Measurements from ENCODE around the gene APOL6.

APOL6 gene

GRCh38 chr22:35649636-35650250 lies 1.5 kb downstream of the APOL6 start:
- DNase-seq (ENCODE audit: low read depth) = no peak
- no peak for TF ChIP-seq CTCF (IDR thresholded peaks at IDR 0.05; ENCODE audit: low read depth, low read length, missing control alignments)
- H3K4me3 ChIP-seq (ENCODE audit: low read depth, low read length) = peak overlapping the region; percentile 79

- H3K4me3 ChIP-seq (ENCODE audit: low read depth, low read length) = no peak overlapping the region
- DNase-seq (ENCODE audit: low read depth) = no peak
- no peak for TF ChIP-seq CTCF (IDR thresholded peaks at IDR 0.05; ENCODE audit: low read depth, low read length, missing control alignments)
Observed at GRCh38 chr22:35651085-35651484, 2.8 kb downstream of the APOL6 start.

GRCh38 chr22:35653824-35654223 lies 5.6 kb downstream of the APOL6 start:
- DNase-seq (ENCODE audit: low read depth) = no peak
- H3K4me3 ChIP-seq (ENCODE audit: low read depth, low read length) = no peak overlapping the region
- no peak for TF ChIP-seq CTCF (IDR thresholded peaks at IDR 0.05; ENCODE audit: low read depth, low read length, missing control alignments)

DNA sequence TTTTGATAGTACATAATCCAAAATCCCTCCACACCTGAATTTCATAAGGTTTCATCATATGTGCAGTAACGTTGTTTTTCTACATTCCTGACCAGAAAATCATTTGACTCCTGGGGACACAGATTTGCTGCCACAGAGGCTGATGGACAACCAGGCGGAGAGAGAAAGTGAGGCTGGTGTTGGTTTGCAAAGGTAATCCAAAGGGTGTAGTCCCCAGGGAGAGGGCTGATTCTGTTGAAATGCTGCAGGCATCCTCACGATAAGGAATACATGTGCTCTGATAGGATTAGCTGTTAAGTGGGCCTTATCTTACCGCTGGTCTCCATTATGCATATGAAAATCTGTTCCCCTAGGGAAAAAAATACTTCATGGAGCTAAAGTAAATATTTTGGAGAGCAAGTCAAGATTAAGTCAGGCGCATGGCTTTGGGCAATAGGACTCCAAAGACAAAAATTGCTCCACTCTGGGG lies 8.1 kb downstream of the APOL6 start:
- H3K4me3 ChIP-seq (ENCODE audit: low read depth, low read length) = no peak overlapping the region
- no peak for TF ChIP-seq CTCF (IDR thresholded peaks at IDR 0.05; ENCODE audit: low read depth, low read length, missing control alignments)
- no peak for DNase-seq (ENCODE audit: low read depth)

GRCh38 chr22:35657571-35658312 lies 9.5 kb downstream of the APOL6 start:
- no peak overlapping the region for H3K4me3 ChIP-seq (ENCODE audit: low read depth, low read length)
- no peak for TF ChIP-seq CTCF (IDR thresholded peaks at IDR 0.05; ENCODE audit: low read depth, low read length, missing control alignments)
- no peak for DNase-seq (ENCODE audit: low read depth)

DNA sequence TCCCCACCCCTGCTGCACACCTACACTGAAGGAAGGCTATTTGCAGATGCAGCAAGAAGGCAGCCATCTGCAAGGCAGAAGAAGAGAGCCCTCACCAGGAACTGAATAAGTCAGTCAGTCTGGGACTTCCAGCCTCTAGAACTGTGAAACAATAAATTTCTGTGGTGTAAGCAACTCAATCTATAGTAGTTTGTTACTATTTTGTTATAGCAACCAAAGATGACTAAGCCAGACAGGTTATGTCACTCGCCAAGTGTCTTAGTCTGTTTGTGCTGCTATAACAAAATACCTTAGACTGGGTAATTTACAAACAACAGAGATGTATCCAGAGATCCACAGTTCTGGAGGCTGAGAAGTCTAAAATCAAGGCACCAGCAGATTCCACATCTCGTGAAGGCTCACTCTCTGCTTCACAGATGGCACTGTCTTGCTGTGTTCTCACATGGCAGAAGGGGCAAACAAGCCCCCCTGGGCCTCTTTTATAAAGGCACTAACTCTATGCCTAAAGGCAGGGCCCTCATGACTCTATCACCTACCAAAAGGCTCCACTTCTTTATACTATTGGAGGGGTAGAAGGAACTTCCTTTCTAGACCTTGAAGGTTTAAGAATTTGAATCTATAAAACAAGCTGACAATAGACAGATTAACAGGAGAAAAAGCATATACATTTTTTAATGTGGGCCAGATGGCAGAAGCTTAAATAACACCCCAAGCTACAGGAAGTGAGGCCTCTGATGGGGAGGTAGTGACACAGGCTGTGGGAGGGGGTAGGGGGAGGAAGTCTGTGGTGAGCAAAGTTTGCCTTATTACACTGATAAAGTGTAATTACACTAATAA lies 12.3 kb downstream of the APOL6 start:
- DNase-seq (ENCODE audit: low read depth) = no peak
- H3K4me3 ChIP-seq (ENCODE audit: low read depth, low read length) = no peak overlapping the region

More for the DNA sequence above, 12.3 kb downstream of the APOL6 start:
- TF ChIP-seq CTCF (IDR thresholded peaks at IDR 0.05; ENCODE audit: low read depth, low read length, missing control alignments) = no peak
